ENCODE results near the gene PRDM2.

The PRDM2 gene

DNA sequence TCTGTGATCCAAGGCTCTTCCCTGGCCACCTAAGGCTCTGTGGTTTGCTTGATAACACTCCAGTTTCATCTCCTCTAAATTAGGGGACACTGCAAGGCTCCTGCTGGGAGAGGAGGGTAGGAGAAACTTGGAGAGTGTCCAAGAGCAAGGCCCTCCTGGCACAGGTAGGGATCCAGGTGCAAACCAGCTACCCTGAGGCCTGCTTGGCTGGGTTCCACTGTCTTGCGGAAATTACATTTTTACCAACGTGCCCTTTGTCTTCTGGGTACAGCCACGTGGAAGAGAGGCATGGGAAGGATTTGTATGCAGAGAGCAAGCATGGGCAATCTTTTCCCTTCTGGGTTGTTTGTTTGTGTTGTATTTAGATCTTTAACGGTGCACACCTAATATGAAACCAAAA is 132.5 kb downstream of the PRDM2 start:
- DNase-seq (ENCODE audit: low read depth in 2 of 2, low spot score in 1 of 2) = no peak

DNA sequence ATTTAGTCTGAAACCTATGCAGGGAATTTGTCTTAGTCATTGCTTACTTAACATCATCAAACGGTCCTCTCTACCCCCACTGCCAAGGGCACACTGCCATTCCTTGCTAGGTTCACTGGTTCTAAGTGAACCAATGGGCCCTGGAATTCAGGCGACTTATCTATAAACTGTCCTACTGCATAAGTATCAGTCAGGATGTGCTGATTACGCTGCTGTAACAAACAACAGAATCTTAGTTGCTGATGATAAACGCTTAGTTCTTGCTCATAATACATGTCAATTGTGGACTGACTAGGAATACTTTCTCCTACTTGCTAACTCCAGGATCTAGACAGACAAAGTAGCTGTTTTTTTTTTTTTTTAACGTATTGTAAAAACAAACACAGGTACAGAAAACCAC is 136.1 kb downstream of the PRDM2 start:
- no peak for DNase-seq (ENCODE audit: low read depth in 2 of 2, low spot score in 1 of 2)

DNA sequence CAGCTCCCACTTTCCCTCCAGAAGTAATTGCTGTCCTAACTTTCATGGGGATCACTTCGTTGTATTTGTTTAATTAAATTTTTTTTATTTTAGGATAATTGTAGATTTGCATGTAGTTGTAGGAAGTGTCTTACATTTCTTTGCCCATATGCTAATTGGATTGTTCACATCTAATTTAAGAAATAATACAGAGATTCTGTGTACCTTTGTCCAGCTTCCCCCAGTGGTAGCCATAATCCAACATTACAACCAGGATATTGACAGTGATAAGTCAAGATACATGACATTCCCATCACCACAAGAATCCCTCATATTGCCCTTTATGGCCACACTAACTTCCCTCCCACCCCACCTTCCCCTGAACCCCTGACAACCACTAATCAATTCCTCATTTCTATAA is 136.6 kb downstream of the PRDM2 start:
- DNase-seq (ENCODE audit: low read depth in 2 of 2, low spot score in 1 of 2) = no peak

DNA sequence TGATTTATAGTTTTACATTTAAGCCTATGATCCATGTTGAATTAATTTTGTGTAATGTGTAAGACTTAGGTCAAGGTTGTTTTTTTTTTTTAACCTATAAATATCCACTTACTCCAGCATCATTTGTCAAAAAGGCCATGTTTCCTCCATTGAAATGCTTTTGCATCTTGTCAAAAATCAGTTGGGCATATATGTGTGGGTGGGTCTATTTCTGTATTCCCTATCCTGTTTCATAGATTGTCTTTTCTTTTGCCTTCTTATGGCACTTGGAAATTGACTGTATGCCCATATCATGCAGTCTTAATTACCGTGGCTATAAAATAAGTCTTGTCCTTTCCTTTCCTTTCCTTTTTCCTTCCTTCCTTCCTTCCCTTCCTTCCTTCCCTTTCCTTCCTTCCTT is 138.2 kb downstream of the PRDM2 start:
- no peak for DNase-seq (ENCODE audit: low read depth in 2 of 2, low spot score in 1 of 2)

DNA sequence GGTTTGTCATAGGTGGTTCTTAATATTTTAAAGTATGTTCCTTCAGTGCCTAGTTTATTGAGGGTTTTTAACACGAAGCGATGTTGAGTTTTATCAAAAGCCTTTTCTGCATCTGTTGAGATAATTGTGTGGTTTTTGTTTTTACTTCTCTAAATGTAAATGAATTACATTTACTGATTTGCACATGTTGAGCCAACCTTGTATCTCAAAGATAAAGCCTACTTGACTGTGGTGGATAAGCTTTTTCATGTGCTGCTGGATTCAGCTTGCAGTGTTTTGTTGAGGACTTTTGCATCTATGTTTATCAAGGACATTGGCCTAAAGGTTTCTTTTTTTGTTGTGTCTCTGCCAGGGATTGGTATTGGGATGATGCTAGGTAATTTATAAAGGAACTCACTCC is 142.5 kb downstream of the PRDM2 start:
- no peak for DNase-seq (ENCODE audit: low read depth in 2 of 2, low spot score in 1 of 2)

DNA sequence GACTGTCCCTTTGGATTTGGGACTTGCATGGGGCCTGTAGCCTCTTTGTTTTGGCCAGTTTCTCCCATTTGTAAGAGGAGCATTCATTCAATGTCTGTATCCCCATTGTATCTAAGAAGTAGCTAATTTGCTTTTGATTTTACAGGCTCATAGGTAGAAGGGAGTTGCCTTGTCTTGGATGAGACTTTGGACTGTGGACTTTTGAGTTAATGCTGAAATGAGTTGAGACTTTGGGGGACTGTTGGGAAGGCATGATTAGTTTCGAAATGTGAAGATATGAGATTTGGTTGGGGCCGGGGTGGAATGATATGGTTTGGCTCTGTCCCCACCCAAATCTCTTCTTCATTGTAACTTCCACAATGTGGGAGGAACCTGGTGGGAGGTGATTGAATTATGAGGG is 151.7 kb downstream of the PRDM2 start:
- no peak for DNase-seq (ENCODE audit: low read depth in 2 of 2, low spot score in 1 of 2)

DNA sequence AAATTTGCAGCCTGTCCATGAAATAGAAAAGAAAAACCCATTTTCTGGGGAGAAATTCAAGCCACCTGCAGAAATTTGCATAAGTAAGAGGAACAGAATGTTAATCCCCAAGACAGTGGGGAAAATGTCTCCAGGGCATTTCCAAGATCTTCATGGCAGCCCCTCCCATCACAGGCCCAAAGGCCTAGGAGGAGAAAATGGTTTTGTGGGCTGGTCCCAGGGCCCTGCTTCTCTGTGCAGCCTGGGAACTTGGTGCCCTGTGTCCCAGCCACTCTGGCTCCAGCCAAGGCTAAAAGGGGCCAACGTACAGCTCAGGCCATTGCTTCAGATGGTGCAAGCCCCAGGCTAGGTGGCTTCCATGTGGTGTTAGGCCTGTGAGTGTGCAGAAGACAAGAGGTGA is 155.6 kb downstream of the PRDM2 start:
- no peak for DNase-seq (ENCODE audit: low read depth in 2 of 2, low spot score in 1 of 2)

DNA sequence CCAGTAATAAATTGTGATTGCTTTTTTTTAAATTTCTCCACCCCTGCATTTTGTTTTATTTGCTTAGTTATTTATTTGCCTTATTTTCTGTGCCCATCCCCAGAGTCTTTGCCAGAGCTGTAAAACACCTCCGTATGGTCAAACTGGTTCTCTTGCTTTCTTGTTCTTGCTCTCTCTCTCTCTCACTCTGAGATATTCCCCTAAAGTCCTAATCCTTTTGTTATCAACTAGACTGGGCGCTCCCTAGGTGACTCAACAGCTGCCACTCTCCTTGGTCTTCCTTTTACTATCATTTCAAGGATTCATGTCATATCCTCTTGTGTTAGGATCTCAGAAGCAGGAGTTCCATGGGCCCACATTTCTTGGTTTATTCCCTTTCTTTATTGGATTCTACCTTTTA is 160.0 kb downstream of the PRDM2 start:
- no peak for DNase-seq (ENCODE audit: low read depth in 2 of 2, low spot score in 1 of 2)

DNA sequence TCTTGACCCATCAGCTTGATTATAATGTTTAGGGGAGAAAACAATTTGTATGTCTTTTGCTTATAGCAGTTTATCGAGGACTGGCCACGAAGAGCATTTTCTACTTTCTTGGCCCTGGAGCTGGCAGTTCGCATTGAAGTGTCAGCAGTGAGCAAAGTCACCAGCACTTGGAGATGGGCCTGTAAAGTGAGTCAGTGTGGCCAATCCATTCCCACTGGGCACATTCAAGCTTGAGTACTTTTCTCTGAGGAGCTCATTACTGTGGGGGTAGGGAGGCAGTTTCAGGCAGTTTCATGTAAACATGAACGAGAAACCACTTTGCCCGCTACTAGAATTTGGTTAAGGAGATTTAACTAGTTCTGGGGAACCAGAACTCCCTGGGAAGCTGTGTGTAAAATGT is 164.8 kb downstream of the PRDM2 start:
- DNase-seq (ENCODE audit: low read depth in 2 of 2, low spot score in 1 of 2) = no peak

DNA sequence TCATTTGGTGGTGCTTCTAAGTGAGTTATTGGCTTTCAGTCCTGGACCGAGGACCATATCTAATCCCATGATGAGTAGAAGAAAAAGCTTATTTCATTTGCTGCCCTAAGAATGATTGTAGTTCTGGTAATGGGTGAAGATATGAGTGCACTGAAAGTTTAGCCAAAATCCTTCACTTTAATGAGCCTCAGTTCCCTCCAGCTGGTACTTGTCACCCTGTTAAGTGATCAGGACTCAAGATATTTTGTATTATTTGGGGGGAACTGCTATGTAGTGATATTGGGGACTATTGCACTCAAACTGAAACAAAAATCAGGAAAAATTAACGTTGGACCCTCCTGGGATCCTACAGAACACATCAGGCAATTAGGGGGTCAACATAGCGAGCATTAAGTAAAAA is 165.9 kb downstream of the PRDM2 start:
- no peak for DNase-seq (ENCODE audit: low read depth in 2 of 2, low spot score in 1 of 2)

DNA sequence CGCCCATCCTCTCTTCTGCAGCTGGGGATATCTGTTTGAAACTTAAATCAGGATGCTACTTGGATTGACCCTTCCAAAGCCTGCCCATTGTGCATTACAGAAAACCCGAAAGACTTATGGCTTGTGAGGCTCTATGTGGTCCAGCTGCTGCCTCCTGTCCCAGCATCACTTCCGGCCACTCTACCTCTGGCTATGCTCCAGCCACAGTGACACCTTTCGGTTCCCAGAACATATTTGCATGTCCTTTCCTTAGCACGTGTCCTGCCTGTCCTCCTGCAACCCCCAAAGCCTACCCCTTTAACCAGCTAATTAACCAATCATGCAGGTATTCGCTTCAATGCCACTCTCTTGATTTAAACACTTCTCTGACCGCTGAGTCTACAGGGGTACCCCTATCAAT is 167.6 kb downstream of the PRDM2 start:
- DNase-seq (ENCODE audit: low read depth in 2 of 2, low spot score in 1 of 2) = no peak

DNA sequence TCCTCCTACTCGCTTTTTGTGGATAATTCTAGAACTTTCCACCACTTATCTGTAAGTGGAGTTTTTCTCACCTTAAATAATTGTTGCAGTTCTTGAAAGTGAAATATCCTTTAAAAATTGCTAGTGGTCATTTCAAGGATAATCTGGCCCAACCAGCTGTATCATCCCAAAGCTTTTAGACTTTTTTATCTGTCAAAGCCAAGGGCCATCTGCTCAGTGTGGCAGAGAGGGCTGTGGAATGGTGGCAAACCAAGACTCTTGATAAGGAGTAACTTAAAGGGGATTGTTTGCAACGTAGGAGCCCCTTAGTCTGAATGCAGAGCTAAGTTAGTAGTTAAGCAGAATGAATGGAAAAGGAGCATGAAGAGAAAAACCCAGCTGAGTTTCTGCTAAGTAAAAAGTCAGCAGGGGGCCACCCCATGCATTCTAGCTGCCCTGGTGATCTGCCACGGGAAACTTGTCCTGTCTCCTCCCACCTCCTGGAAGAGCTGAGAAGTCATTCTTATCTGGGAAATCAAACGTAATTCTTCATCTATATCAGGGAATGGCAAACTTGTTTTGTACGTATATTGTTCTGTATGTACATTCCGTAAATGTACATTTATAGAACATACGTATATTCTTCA is 169.3 kb downstream of the PRDM2 start:
- no peak for DNase-seq (ENCODE audit: low read depth in 2 of 2, low spot score in 1 of 2)

DNA sequence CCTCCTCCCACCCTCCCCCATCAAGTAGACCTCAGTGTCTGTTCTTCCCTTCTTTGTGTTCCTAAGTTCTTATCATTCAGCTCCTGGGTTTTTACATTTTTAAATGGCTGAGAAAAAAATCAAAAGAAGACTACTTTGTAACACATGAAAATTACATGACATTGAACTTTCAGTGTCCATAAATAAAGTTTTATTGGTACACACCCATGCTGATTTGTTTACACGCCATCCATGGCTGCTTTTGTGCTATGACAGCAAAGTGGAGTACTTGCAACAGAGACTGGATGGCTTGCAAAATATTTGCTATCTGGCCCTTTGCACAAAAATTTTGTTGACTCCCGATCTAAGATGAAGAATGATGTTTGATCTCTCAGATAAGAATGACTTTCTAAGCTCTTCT is 171.4 kb downstream of the PRDM2 start:
- DNase-seq (ENCODE audit: low read depth in 2 of 2, low spot score in 1 of 2) = no peak

DNA sequence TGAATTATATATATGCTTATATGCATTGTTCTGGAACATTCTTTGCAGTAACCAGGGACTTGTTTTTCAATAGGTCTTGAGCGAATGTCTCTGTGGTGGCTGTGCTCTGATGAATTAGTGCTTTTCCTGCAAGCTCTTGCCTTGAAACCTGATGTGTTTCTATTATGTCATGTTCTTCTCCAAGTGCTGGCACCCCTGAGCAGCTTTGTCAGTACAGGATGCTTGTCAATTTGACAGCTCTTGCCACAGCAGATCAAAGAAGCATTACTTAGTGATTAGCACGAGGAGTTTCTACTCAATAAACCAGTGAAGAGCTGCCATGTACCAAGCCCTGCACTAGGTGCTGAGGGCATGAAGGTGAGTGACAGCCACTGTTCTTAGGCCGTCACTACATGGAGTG is 171.9 kb downstream of the PRDM2 start:
- DNase-seq (ENCODE audit: low read depth in 2 of 2, low spot score in 1 of 2) = no peak

DNA sequence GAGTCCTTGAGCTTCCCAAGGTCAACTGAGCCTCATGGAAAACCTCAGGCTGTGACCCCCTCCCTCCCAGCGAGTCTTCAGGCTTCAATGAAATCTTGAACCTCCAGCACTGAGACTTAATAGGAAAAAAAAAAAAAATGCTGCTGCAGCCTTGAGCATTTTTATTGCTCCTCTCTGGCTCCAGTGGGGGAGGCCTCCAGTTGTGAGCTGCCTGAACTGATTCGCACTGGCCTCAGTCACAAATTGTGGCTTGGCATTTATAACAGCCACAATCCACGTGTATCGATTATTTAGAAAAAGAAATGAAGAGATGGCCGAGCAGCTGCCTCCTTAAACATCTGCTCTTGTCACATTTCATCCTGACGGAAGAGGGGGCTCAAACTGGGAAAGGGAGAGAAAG is 173.0 kb downstream of the PRDM2 start:
- DNase-seq (ENCODE audit: low read depth in 2 of 2, low spot score in 1 of 2) = no peak
